Gastroesophageal sphincter (tissue), 3 donors: ENCODE data around the gene RASA4B.
"Not testable (repeated sequence)": the region's sequence is repeated elsewhere in the genome, so short reads cannot be mapped to it uniquely, and the experiment has no call there.

Experiments used
- EP300 ChIP-seq: sonication (generic); formaldehyde crosslinking; IDR thresholded peaks from one replicate; pipeline ENCODE4 v1.6.1; 2017; ENCODE audit warnings: antibody characterized with exemption, mild to moderate bottlenecking
- POLR2A ChIP-seq, 2 donors: fragments of 450-650 bp; IDR thresholded peaks; one replicate each; pipeline ENCODE4 v1.6.1; 2017; ENCODE audit warnings: antibody characterized with exemption in 2 of 2, mild to moderate bottlenecking in 2 of 2, moderate library complexity in 1 of 2
- POLR2AphosphoS5 ChIP-seq: sonication (generic); formaldehyde crosslinking; IDR thresholded peaks from one replicate; pipeline ENCODE4 v1.6.1; 2017; ENCODE audit warnings: antibody characterized with exemption
- TF ChIP-seq, protein P1 (sequence below), 4 experiments: fragments of 200-600 bp in 2 of 4; fragments of 450-650 bp in 2 of 4; sonication (generic) in 1 of 4; IDR thresholded peaks; one replicate each; pipeline ENCODE4 v1.5.1; 2017 to 2019; ENCODE audit warnings: antibody characterized with exemption in 4 of 4, mild to moderate bottlenecking in 2 of 4, moderate library complexity in 2 of 4

DNA sequence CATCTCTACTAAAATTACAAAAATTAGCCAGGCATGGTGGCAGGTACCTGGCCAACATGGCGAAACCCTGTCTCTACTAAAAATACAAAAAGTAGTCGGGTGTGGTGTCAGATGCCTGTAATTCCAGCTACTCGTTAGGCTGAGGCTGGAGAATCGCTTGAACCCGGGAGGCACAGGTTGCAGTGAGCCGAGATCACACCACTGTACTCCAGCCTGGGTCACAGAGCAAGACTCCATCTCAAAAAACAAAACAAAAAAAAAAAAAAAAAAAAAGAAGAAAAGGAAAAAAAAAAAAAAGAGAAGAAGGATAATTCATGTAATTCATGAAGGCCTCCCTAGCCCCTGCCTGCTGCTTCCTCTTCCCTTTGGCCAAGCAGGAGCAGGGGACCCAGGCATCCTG is 23.0 kb upstream of the RASA4B start:
- TF ChIP-seq, protein P1, sequence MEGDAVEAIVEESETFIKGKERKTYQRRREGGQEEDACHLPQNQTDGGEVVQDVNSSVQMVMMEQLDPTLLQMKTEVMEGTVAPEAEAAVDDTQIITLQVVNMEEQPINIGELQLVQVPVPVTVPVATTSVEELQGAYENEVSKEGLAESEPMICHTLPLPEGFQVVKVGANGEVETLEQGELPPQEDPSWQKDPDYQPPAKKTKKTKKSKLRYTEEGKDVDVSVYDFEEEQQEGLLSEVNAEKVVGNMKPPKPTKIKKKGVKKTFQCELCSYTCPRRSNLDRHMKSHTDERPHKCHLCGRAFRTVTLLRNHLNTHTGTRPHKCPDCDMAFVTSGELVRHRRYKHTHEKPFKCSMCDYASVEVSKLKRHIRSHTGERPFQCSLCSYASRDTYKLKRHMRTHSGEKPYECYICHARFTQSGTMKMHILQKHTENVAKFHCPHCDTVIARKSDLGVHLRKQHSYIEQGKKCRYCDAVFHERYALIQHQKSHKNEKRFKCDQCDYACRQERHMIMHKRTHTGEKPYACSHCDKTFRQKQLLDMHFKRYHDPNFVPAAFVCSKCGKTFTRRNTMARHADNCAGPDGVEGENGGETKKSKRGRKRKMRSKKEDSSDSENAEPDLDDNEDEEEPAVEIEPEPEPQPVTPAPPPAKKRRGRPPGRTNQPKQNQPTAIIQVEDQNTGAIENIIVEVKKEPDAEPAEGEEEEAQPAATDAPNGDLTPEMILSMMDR (IDR thresholded peaks at IDR 0.05): not testable (repeated sequence)
- not testable (repeated sequence) for TF ChIP-seq POLR2A (IDR thresholded peaks at IDR 0.05); EP300; POLR2AphosphoS5
